Measurements from ENCODE around the gene BRAT1. TPM values are rescaled to one million over a fixed set of nuclear protein-coding genes. Genes with fewer than 3 reads are reported as not detected.

The BRAT1 gene
- polyA plus RNA-seq, 1 donor from 2014 or later, result 60.3 TPM

DNA sequence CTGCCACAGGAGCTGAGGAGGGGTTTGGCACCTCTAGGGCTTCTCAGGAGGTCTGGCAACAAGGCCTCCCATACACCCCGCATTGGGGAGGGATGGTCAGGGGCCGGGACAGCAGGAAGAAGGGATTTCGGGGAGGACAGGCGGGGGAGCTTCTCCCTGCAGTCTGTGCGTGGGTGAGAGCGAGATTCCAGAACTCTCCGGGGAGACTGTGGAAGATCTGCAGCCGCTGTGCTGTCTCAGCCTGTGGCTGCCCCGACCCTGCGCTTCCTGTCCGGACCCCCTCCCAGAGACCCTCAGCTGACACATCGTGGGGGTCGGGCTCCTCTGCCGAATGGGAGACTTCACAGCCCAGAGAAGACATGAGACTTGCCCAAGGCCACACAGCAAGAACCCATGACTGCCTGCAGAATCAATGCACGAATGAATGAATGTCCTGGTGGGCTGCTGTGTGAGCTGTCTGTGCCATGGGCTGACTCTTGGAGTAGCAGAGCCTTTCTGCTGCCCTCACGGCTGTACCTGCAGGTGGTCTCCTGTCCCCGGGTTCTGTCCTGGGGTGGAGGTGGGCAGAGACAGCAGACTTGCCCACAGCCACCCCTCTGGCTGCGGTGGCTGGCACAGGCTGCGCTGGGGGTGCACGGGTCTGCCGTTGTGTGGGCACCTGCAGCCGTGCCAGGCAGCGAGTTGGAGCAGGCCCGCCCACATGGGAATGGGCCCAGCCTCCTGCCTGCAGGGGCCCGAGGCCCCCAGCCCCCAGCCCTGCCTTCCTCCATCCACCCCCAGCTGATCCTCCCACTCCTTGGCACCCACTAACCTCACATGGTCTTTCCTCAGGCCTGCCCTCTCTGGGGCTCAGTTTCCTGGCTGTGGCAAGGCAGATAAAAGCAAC, 52.0 kb downstream of the BRAT1 start:
- no peak overlapping the region for H3K4me3 ChIP-seq (ENCODE audit: low read length)
- no peaks in the 10 kb centered on the region for H3K9me3 ChIP-seq (ENCODE audit: low read length)
- TF ChIP-seq SMC3 (conservative IDR thresholded peaks at IDR 0.05; ENCODE audit: poor library complexity) (no peak), MXI1 (conservative IDR thresholded peaks at IDR 0.05; ENCODE audit: poor library complexity, severe bottlenecking) (no peak), TAF1 (IDR thresholded peaks at IDR 0.05; ENCODE audit: low read depth) (no peak), CTCF (IDR thresholded peaks at IDR 0.05; ENCODE audit: poor library complexity, severe bottlenecking) (no peak), POLR2AphosphoS5 (IDR thresholded peaks at IDR 0.05) (no peak)
- no peaks in the 10 kb centered on the region for H3K79me2 ChIP-seq (replicated peaks; ENCODE audit: insufficient read depth, low read length)
- no peaks in the 10 kb centered on the region for H3K9me2 ChIP-seq (ENCODE audit: insufficient read depth, low read length)
- H3K27me3 ChIP-seq (ENCODE audit: insufficient read depth, low read depth, low read length), result no peaks in the 10 kb centered on the region
- H4K20me1 ChIP-seq (ENCODE audit: insufficient read depth), result no peaks in the 10 kb centered on the region
- H3F3A ChIP-seq (ENCODE audit: insufficient read depth, low read length, poor library complexity, severe bottlenecking), result no peaks in the 10 kb centered on the region
- H3K4me2 ChIP-seq (ENCODE audit: low read length), result no peak overlapping the region
- H2AFZ ChIP-seq (ENCODE audit: low read depth, low read length), result no peak overlapping the region
- no peak overlapping the region for H3K27ac ChIP-seq (ENCODE audit: low read length)
- H3K36me3 ChIP-seq (ENCODE audit: insufficient read depth, low read length), result no peaks in the 10 kb centered on the region
- H3K9ac ChIP-seq (ENCODE audit: low read length), result no peak overlapping the region

GRCh38 chr7:2502647-2502966, 52.7 kb downstream of the BRAT1 start:
- H4K20me1 ChIP-seq (ENCODE audit: insufficient read depth), result no peaks in the 10 kb centered on the region
- H3K27me3 ChIP-seq (ENCODE audit: insufficient read depth, low read depth, low read length), result no peaks in the 10 kb centered on the region
- no peak overlapping the region for H2AFZ ChIP-seq (ENCODE audit: low read depth, low read length)
- H3K36me3 ChIP-seq (ENCODE audit: insufficient read depth, low read length), result no peaks in the 10 kb centered on the region
- H3K9me3 ChIP-seq (ENCODE audit: low read length), result no peaks in the 10 kb centered on the region
- H3K4me3 ChIP-seq (ENCODE audit: low read length), result no peak overlapping the region
- H3K9me2 ChIP-seq (ENCODE audit: insufficient read depth, low read length), result no peaks in the 10 kb centered on the region
- H3K79me2 ChIP-seq (replicated peaks; ENCODE audit: insufficient read depth, low read length), result no peaks in the 10 kb centered on the region
- no peaks in the 10 kb centered on the region for H3F3A ChIP-seq (ENCODE audit: insufficient read depth, low read length, poor library complexity, severe bottlenecking)
- no peak overlapping the region for H3K9ac ChIP-seq (ENCODE audit: low read length)
- no peak overlapping the region for H3K4me2 ChIP-seq (ENCODE audit: low read length)
- TF ChIP-seq RAD21 (conservative IDR thresholded peaks at IDR 0.05), result no peak
- TF ChIP-seq MXI1 (conservative IDR thresholded peaks at IDR 0.05; ENCODE audit: poor library complexity, severe bottlenecking), result no peak
- no peak for TF ChIP-seq CTCF (IDR thresholded peaks at IDR 0.05; ENCODE audit: poor library complexity, severe bottlenecking)
- TF ChIP-seq POLR2AphosphoS5 (IDR thresholded peaks at IDR 0.05), result no peak
- no peak for TF ChIP-seq EZH2 (IDR thresholded peaks at IDR 0.05; ENCODE audit: borderline replicate concordance, insufficient read depth, low read length, poor library complexity, severe bottlenecking)
- no peak for TF ChIP-seq TAF1 (IDR thresholded peaks at IDR 0.05; ENCODE audit: low read depth)
- no peak for TF ChIP-seq SMC3 (conservative IDR thresholded peaks at IDR 0.05; ENCODE audit: poor library complexity)
- TF ChIP-seq, protein P1, sequence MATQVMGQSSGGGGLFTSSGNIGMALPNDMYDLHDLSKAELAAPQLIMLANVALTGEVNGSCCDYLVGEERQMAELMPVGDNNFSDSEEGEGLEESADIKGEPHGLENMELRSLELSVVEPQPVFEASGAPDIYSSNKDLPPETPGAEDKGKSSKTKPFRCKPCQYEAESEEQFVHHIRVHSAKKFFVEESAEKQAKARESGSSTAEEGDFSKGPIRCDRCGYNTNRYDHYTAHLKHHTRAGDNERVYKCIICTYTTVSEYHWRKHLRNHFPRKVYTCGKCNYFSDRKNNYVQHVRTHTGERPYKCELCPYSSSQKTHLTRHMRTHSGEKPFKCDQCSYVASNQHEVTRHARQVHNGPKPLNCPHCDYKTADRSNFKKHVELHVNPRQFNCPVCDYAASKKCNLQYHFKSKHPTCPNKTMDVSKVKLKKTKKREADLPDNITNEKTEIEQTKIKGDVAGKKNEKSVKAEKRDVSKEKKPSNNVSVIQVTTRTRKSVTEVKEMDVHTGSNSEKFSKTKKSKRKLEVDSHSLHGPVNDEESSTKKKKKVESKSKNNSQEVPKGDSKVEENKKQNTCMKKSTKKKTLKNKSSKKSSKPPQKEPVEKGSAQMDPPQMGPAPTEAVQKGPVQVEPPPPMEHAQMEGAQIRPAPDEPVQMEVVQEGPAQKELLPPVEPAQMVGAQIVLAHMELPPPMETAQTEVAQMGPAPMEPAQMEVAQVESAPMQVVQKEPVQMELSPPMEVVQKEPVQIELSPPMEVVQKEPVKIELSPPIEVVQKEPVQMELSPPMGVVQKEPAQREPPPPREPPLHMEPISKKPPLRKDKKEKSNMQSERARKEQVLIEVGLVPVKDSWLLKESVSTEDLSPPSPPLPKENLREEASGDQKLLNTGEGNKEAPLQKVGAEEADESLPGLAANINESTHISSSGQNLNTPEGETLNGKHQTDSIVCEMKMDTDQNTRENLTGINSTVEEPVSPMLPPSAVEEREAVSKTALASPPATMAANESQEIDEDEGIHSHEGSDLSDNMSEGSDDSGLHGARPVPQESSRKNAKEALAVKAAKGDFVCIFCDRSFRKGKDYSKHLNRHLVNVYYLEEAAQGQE (IDR thresholded peaks at IDR 0.05; ENCODE audit: borderline replicate concordance), result no peak
- TF ChIP-seq EP300 (conservative IDR thresholded peaks at IDR 0.05; ENCODE audit: poor library complexity, severe bottlenecking), result no peak
- H3K27ac ChIP-seq (ENCODE audit: low read length), result no peak overlapping the region
